Measurements from ENCODE around the gene DMBT1.
A peak's percentile ranks its signal among the peaks of the same experiment; 100 is the strongest.

The DMBT1 gene

DNA sequence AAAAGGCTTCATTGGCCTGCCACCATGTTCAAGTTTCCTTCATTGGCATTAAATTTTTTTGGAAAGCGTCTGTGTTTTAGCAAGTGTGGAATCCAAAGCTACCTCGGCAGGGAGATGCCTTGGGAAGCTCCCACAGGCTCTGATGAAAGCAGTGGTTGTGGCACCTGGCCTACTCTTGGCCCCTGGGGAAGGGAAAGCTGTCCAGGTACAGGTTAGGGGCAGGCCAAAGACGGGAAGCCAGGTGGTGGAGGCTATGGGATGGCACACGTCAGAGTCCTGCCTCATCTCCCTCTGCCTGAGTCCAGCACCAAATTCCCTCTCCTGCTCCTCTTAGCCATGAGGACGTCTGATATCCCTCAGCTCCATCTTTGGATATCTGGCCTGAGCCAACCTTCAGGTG lies 89.3 kb downstream of the DMBT1 start:
- DNase-seq (ENCODE audit: low read depth): no peak
- TF ChIP-seq, protein P1, sequence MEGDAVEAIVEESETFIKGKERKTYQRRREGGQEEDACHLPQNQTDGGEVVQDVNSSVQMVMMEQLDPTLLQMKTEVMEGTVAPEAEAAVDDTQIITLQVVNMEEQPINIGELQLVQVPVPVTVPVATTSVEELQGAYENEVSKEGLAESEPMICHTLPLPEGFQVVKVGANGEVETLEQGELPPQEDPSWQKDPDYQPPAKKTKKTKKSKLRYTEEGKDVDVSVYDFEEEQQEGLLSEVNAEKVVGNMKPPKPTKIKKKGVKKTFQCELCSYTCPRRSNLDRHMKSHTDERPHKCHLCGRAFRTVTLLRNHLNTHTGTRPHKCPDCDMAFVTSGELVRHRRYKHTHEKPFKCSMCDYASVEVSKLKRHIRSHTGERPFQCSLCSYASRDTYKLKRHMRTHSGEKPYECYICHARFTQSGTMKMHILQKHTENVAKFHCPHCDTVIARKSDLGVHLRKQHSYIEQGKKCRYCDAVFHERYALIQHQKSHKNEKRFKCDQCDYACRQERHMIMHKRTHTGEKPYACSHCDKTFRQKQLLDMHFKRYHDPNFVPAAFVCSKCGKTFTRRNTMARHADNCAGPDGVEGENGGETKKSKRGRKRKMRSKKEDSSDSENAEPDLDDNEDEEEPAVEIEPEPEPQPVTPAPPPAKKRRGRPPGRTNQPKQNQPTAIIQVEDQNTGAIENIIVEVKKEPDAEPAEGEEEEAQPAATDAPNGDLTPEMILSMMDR (IDR thresholded peaks at IDR 0.05; ENCODE audit: control insufficient read depth, extremely low read depth, insufficient read depth): no peak
- no peak overlapping the region for H3K4me3 ChIP-seq (ENCODE audit: low read depth, low read length)

DNA sequence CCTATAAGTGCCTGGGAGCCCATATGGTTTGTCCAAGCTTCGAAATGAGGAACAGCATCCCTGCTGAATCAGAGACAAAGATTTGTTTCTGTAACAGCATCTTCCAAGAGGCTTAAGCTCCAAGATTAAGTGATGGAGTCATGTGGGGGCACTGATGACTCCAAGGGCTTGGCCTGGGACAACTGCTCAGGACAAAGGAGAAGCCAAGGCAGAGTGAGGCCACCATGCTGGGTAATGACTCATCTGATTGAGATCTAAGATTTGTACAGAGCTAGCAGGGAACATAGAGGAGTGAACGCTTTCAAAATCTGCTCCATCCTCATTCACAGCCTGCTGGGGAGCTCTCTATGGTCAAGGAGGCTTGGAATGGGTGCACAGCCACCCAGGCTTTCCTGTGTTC lies 89.8 kb downstream of the DMBT1 start:
- no peak for DNase-seq (ENCODE audit: low read depth)
- TF ChIP-seq, protein P1 (IDR thresholded peaks at IDR 0.05; ENCODE audit: control insufficient read depth, extremely low read depth, insufficient read depth): no peak
- H3K4me3 ChIP-seq (ENCODE audit: low read depth, low read length): no peak overlapping the region

DNA sequence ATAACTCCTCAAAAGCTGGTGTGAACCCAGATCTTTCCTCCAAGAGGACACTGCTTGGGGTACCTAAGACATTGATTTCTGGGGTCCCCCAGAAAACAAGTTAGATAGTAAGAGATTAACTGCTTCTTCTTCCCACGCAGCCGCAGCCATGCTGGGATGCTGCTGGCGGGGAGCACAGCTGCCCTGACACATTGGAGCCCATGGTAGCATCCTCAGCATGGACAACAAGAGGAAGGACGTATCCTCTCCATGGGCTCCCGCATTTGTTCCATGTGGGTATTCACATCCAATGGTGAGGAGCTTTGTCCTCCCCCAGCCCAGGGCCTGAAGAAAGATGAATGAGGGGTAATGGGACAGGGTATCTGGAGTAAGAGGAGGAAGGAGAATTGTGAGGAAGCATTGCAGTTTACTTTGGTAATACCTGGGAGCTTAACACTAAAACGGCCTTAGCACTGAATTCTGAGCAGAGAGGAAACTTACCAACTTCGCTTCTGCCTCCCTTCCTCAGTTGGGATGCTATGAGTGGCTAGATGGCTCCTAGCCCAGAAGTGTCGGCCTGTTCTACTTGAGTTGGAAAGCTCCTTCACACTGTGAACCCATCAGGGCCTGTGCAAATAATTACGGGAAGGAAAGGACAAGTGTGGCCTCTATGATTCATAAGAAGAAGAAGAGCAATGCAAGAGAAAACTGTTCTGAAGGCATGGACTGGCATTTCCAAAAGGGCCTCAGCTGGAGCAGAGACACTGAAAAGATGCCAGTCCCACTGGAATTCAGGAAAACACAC lies 95.2 kb downstream of the DMBT1 start:
- H3K4me3 ChIP-seq (ENCODE audit: low read depth, low read length): no peak overlapping the region
- peak; percentile 74 for DNase-seq (ENCODE audit: low read depth)
- TF ChIP-seq, protein P1 (IDR thresholded peaks at IDR 0.05; ENCODE audit: control insufficient read depth, extremely low read depth, insufficient read depth): no peak

DNA sequence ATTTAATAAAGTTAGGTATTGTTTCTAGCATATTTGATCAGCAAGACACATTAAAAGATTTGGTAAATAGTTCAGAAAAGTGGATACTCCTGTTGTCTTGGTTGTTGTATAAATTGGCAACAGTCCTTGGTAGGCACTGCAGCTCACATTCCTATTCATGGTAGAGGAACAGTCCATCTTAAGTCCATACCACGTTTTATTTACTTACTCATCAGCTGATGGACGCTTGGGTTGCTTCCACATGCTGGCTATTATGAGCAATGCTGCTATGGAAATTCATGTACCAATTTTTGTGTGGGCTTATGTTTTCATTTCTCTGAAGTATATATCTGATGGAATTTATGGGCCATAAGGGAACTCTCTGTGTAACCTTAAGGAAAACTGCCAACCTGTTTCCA lies 95.8 kb downstream of the DMBT1 start:
- TF ChIP-seq, protein P1 (IDR thresholded peaks at IDR 0.05; ENCODE audit: control insufficient read depth, extremely low read depth, insufficient read depth): no peak
- H3K4me3 ChIP-seq (ENCODE audit: low read depth, low read length): no peak overlapping the region
- peak; percentile 90 for DNase-seq (ENCODE audit: low read depth)

DNA sequence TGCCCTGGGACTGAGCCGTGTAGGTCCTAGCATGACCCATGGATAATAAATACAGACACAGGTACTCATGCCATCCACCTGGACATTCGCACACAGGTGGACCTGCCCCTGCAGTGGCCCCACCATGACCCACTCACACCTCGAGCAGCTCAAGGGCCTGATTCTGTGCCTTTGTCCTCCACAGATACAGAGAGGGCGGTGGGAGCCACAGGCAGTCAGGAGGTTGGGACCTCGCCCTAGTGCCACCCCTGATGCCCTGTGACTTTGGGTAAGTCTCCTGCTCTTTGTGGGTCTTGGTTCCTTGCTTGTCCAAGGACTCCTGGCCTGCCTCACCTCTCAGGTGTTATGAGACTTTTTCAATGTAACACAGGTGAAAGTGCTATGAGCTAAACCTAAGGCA lies 96.2 kb downstream of the DMBT1 start:
- H3K4me3 ChIP-seq (ENCODE audit: low read depth, low read length): no peak overlapping the region
- no peak for DNase-seq (ENCODE audit: low read depth)
- TF ChIP-seq, protein P1 (IDR thresholded peaks at IDR 0.05; ENCODE audit: control insufficient read depth, extremely low read depth, insufficient read depth): no peak

DNA sequence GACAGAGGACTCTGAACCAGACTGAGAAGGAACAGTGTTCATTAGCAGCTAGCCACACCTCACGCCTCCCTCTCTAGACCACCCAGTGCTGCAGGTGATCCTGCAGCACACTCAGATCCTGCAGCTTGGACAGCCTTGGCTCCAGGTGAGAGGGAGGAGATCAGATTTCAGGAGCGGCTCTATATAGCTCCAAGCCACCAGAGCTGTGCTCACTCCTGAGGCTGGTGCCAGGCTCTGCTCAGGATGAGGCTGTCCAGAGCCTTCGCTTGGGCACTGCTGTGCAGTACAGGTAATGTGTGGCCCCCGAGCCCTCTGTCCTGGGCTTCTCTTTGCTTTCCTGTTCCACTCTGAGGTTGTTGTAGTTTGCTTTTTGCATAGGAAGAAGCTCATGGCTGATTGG lies 96.7 kb downstream of the DMBT1 start:
- peak; percentile 10 for DNase-seq (ENCODE audit: low read depth)
- TF ChIP-seq, protein P1 (IDR thresholded peaks at IDR 0.05; ENCODE audit: control insufficient read depth, extremely low read depth, insufficient read depth): no peak

DNA sequence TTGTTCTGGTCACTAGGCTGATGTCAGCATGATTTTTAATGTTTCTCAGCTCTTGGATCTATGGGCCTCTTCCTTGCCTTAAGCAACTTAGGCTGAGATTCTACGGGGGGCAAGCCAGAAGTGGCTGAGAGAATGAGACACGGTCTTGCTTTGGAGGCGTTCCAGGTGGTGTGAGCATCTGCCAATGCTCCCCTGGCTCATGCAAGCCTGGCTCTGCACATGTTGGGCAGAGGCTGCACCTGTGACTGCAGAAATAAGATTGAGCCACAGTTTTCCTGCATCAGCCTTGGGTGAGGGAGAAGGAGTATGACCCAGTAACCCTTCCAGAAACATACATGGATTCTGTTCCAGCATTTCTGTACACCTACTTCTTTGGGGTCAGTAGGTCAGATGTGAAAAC lies 97.2 kb downstream of the DMBT1 start:
- H3K4me3 ChIP-seq (ENCODE audit: low read depth, low read length): no peak overlapping the region
- TF ChIP-seq, protein P1 (IDR thresholded peaks at IDR 0.05; ENCODE audit: control insufficient read depth, extremely low read depth, insufficient read depth): no peak
- no peak for DNase-seq (ENCODE audit: low read depth)

More for the DNA sequence above, 96.7 kb downstream of the DMBT1 start:
- H3K4me3 ChIP-seq (ENCODE audit: low read depth, low read length): no peak overlapping the region

Measured in LNCaP clone FGC (cell line).